ENCODE measurements around the gene TTYH2. TPM values are rescaled to one million over a fixed set of nuclear protein-coding genes. Genes with fewer than 3 reads are reported as not detected.

The TTYH2 gene
- total RNA-seq, 2 donors from 2014 or later, result 2.4 to 3.3 TPM

DNA sequence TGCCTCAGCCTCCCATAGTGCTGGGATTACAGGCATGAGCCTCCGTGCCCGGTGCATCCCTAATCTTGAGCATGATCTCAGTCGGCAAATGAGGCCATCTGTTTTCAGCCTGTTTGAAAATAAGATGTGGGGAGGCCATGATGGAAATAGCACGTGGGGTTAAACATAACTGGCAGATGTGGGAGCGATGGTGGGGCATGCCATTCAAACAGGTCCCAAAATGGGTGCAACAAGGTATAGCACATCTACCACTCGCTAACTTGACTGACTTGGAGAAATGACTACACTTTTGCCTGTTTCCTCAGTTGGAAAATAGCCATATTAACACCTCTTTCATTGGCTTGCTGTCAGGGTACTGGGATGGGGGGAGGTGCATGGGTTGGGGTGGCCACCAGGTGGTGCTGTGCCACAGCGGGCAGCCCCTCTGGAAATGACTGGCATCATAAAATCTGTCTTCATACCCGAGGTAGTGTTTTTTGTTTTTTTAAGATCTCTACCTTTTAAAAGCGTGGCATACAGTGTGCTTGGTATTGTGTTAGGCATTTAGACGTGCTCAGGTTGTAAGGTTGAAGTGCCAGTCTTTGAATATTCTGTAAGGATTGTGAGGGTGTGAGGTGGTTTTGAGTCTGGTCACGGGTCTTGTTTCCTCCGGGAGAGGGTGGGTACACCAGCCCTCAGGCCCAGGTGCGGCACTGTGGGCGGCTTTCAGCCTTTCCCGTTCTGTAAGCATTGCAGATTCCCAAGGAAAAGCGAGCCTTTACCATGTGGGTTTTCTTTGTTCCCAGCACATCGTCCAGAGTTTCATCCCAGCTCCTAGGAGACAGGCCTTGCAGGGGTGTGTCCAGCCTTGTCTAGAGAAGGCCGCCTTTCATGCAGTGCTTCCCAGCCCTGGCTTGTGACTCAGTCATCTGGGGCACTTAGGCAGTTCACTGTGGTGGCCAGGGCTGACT is 2.9 kb upstream of the TTYH2 start:
- ATAC-seq (ENCODE audit: insufficient number of reproducible peaks, low FRiP score, low read depth), result no peak
- no peak overlapping the region for H3K27ac ChIP-seq
- DNase-seq (ENCODE audit: low spot score), result no peak
- H3K9me3 ChIP-seq, result no peaks in the 10 kb centered on the region
- TF ChIP-seq, protein P1, sequence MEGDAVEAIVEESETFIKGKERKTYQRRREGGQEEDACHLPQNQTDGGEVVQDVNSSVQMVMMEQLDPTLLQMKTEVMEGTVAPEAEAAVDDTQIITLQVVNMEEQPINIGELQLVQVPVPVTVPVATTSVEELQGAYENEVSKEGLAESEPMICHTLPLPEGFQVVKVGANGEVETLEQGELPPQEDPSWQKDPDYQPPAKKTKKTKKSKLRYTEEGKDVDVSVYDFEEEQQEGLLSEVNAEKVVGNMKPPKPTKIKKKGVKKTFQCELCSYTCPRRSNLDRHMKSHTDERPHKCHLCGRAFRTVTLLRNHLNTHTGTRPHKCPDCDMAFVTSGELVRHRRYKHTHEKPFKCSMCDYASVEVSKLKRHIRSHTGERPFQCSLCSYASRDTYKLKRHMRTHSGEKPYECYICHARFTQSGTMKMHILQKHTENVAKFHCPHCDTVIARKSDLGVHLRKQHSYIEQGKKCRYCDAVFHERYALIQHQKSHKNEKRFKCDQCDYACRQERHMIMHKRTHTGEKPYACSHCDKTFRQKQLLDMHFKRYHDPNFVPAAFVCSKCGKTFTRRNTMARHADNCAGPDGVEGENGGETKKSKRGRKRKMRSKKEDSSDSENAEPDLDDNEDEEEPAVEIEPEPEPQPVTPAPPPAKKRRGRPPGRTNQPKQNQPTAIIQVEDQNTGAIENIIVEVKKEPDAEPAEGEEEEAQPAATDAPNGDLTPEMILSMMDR (IDR thresholded peaks at IDR 0.05), result peak; percentile 93
- H3K4me3 ChIP-seq, result no peak overlapping the region
- H3K36me3 ChIP-seq, result peaks cover 26% of the 10 kb centered on the region
- peaks cover 29 to 44% of the 10 kb centered on the region in 2 donors for H3K4me1 ChIP-seq (ENCODE audit: control insufficient read depth in 1 of 2, low read depth in 2 of 2)
- H3K27me3 ChIP-seq (replicated peaks; ENCODE audit: insufficient read depth), result no peaks in the 10 kb centered on the region

DNA sequence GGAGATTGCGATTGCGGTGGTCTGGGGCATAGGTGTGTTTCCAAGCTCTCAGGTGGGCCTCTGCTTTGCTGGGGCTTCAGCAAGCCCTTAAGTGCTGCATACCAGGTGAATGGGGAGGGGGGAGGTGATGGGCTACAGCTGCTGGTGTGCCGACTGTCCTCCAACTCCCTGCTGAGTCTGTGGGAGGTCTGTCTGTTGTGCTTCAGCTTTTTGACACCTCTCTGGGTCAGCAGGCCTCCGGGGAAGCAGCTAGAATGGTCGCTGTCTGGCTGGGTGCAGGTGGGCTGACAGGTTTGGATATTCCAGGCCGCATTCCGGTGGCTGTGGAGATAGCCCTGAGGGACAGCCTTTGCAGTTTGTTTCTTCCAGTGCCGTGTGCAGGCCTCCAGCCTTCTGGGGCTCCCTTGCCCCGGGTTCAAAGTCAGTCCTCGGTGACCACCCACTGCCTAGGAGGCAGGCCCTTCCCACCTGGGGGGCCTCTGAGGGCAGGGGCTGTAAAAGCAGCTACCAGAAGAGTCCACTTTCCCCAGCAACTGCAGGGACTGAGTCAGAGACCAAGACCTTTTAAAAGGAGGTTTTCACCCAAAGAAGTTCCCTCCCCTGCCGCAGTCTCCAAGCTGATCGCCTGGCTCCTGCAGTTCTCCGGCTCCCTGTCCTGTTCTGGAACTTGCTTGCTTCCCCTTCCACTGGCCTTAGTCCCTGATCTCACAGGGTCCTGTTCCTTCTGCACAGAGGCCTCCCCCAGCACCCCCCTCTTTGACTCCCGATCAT is 2.0 kb upstream of the TTYH2 start:
- no peak for ATAC-seq (ENCODE audit: insufficient number of reproducible peaks, low FRiP score, low read depth)
- H3K4me3 ChIP-seq, result peak overlapping the region; percentile 92
- H3K27me3 ChIP-seq (replicated peaks; ENCODE audit: insufficient read depth), result no peaks in the 10 kb centered on the region
- H3K4me1 ChIP-seq (ENCODE audit: control insufficient read depth in 1 of 2, low read depth in 2 of 2), result peaks cover 26 to 41% of the 10 kb centered on the region in 2 donors
- H3K36me3 ChIP-seq, result peaks cover 26% of the 10 kb centered on the region
- DNase-seq (ENCODE audit: low spot score), result no peak
- H3K9me3 ChIP-seq, result no peaks in the 10 kb centered on the region
- TF ChIP-seq, protein P1 (IDR thresholded peaks at IDR 0.05), result no peak
- no peak overlapping the region for H3K27ac ChIP-seq

DNA sequence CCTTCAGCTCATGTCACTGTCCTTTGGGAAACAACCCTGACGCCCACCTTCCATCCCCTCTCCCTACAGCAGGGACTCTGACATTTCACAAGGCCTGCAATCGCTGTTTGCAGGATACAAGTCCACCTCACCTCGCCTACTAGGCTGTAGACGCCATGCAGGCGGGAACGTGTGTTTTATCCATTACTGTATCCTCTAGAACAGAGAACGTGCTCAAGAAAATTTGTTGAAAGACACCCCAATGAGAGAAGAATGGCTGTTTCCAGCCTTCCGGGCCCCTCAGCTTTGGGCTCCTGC is 1.5 kb upstream of the TTYH2 start:
- peak overlapping the region; percentile 92 for H3K4me3 ChIP-seq
- no peak overlapping the region for H3K27ac ChIP-seq

DNA sequence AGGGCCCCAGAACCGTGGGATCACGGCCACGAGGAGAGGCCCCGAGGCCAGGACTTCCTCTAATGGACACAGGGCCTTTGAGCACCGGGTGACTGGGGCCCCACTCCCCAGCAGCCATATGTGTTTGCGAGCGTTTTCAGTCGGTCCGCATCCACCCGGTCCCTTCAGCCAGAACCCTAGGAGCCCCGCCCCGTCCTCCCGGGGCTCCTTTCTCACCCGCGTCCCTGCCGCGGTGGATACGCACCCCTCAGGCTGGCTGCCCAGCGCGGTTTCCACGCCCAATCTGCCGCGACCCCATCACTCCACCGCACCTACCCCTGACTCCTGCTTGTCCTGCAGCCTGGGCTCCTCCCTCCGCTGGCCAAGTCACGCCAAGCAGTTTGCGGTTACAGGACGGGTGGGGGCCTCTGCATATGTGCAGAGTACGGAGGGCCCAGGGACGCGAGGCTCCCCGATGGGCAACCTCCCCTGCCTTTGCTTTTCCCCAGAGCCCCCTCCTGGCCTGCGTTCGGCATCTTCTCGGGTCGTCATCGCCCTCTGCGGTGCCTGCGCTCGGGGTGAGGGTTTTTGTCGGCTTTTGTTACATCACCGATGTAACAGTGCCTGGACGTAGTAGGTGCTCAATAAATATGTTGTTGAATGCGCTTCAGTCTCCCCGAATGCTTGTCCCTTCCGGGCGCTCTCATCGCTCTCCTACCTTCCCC is 1.0 kb upstream of the TTYH2 start:
- H3K9me3 ChIP-seq, result no peaks in the 10 kb centered on the region
- TF ChIP-seq, protein P1 (IDR thresholded peaks at IDR 0.05), result no peak
- peak overlapping the region in 1 of 2 donors; percentile 78 for H3K27ac ChIP-seq
- peaks cover 26 to 41% of the 10 kb centered on the region in 2 donors for H3K4me1 ChIP-seq (ENCODE audit: control insufficient read depth in 1 of 2, low read depth in 2 of 2)
- H3K27me3 ChIP-seq (replicated peaks; ENCODE audit: insufficient read depth), result no peaks in the 10 kb centered on the region
- H3K4me3 ChIP-seq, result peak overlapping the region; percentile 92
- no peak for ATAC-seq (ENCODE audit: insufficient number of reproducible peaks, low FRiP score, low read depth)
- H3K36me3 ChIP-seq, result peaks cover 26% of the 10 kb centered on the region
- DNase-seq (ENCODE audit: low spot score), result no peak

More for the DNA sequence above, 1.5 kb upstream of the TTYH2 start:
- DNase-seq (ENCODE audit: low spot score), result no peak
- TF ChIP-seq, protein P1 (IDR thresholded peaks at IDR 0.05), result no peak
- H3K9me3 ChIP-seq, result no peaks in the 10 kb centered on the region
- peaks cover 26% of the 10 kb centered on the region for H3K36me3 ChIP-seq
- H3K27me3 ChIP-seq (replicated peaks; ENCODE audit: insufficient read depth), result no peaks in the 10 kb centered on the region
- peaks cover 26 to 41% of the 10 kb centered on the region in 2 donors for H3K4me1 ChIP-seq (ENCODE audit: control insufficient read depth in 1 of 2, low read depth in 2 of 2)
- no peak for ATAC-seq (ENCODE audit: insufficient number of reproducible peaks, low FRiP score, low read depth)
